Hepatocyte (in vitro differentiated cells): Measurements from ENCODE around the gene FOXQ1.

Experiments used
- CTCF ChIP-seq: fragments of 200-600 bp; sonication (generic); IDR thresholded peaks from 2 replicates; pipeline ENCODE4 v1.5.1; 2016; ENCODE audit warnings: antibody characterized with exemption, mild to moderate bottlenecking; ENCODE audit not compliant: poor library complexity
- EZH2 ChIP-seq: fragments of 200-600 bp; sonication (generic); IDR thresholded peaks from 2 replicates; pipeline ENCODE4 v1.6.1; 2016; ENCODE audit warnings: antibody characterized with exemption, mild to moderate bottlenecking, borderline replicate concordance

DNA sequence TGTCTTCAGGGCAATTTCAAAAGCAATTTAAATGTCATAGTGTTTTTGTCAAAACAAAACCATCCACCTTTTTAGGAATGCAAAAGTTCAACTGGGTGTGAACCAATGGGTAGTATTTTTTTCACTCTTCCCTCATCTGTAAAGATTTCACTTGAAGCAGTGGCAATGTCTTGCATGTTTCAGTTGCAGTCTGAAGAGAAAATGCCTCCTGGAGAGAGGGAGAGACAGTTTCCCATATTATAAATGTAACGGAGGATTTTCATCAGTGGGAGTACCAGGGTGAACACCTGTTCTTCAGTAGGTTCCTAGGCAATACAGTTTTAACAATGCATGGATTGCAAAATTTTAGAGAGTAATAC is 3.3 kb downstream of the FOXQ1 start:
- TF ChIP-seq CTCF (no peak), EZH2 (no peak)
